CD4-positive, alpha-beta T cell treated with Interleukin-10 for 1 hour (primary cell): ENCODE measurements around the gene CLPSL2.

Experiments used
- DNase-seq: peaks from one replicate; pipeline ENCODE4 v3.0.0-alpha.2; 2020

CLPSL2 gene

DNA sequence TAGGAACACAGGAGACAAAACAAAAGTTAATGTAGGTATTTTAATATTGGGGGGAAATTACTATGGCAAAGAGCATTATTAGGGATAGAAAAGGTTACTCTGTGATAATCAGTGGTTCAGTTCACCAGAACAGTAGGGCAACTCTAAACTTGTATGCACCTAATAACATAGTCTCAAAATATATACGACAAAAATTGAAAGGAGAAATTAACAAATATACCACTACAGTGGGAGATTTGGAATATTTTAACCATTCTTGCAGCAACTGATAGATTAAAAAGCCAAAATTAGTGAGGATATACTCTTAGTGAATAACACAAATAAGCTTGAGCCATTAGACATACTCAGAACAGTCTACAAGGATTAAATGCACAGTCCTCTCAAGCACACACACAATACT lies 28.5 kb upstream of the CLPSL2 start:
- no peak for DNase-seq

DNA sequence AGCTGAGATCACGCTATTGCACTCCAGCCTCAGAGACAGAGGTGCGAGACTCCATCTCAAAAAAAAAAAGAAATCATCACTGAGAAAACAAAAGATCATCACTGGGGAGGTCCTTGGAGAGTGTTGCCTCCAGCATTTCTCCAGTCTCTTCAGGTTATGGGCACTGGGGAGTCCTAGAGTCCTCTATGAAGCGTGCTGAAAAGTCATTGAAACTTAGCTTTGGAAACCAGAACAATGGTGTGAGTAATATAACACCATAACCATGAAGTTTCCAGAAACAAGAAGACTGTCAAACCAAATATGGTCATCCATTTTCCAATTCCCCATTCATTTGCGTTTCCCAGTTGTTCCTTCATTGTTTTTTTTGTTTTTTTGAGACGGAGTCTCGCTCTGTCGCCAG lies 25.8 kb upstream of the CLPSL2 start:
- DNase-seq, result no peak

DNA sequence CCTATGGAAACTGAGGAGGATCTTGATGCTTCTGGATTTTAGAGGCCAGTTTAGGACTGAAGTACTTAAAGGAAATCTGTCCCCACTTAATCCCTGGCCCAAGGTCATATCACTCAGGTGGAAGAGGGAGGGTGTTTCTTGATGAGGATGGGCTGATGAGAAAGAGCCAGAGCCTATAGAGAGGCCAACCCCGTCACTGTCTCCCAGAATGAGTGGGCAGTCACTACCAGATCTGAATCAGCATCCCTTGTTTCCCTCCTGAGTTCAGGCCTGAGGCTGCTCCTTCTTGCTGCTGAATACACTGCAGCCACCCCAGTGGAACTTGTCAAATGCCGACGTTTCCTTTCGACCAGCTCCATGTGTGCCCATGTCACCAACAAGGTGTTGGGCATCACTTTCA lies 24.8 kb upstream of the CLPSL2 start:
- DNase-seq, result no peak

DNA sequence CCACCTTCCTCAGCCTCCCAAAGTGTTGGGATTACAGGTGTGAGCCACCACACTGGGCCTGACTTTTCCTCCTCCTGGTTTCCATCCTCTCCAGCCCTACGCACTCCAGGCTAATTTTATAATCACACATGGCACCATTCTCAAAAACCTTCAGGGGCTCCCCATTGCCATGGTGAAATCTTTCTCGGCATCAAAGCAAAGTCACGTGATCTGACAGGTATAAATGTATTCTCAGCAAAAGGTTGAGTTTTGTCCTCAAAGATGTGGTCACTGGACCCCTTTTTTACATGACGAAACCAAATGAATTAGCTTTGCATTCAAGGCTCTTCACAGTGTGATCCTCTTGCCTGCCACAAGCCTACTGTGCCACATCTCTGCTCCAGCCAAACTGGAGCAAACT lies 24.1 kb upstream of the CLPSL2 start:
- DNase-seq, result no peak

DNA sequence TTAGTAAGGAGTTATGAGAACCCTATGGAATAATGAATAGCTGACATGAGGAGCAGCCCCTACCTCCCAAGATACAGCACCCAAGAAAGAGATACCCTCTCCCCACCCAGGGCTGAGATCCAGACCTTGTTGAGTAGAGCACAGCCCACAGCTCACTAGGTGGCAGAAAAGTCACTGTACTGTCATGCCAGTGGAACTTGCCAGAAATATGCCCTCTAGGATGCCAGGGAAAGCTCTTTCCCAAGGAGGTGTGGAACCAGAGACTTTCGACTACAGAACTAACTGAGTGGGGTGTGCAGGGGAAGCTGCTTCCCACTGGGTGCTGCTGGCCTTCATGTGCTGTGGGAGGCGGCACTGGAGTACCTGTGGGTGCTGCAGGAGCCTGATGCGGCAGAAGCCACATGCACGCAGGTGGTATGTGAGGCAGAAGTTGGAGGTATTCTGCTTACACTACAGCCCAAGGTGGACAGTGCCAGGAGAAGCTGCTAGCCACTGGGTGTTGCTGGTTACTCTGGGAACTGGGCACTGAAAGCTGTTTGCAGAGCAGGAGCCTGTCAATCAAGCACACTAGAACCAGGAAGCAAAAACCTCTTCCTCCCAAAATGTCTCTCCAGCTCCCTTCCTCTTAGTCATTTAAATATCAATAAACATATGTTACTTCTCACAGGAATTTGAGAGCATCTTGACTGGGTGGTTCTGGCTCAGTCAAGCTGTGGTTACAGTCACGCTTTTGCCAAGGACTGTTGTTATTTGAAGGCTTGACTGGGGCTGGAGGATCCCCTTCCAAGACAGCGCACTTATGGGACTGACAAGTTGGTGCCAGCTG lies 21.7 kb upstream of the CLPSL2 start:
- no peak for DNase-seq

DNA sequence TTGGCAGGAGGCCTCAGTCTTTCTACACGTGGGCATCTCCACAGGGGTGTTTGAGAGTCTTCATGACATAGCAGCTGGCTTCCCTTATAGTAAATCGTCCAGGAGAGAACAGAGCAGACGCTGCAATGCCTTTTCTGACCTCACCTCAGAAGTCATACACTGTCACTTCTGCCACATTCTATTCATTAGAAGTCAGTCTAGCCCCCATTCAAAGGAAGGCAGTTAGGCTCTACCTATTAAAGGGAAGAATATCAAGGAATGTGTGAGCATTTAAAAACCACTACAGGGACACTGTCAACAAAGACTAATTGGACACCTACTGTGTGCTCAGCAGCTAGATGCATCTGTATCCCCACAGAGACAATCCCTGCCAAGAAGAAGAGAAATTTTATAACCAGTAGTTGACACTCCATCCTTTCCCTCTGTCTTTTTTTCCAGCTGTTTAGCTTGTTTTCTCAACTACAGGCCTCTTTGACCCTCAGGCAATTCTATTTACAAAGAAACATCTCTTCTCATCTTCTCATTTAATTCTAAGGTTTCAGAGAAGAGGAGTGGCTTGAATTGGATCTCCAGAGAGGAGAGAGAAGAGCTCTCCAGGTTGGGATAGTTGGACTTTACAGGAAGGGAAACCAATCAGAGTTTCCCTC lies 21.0 kb upstream of the CLPSL2 start:
- DNase-seq, result no peak

DNA sequence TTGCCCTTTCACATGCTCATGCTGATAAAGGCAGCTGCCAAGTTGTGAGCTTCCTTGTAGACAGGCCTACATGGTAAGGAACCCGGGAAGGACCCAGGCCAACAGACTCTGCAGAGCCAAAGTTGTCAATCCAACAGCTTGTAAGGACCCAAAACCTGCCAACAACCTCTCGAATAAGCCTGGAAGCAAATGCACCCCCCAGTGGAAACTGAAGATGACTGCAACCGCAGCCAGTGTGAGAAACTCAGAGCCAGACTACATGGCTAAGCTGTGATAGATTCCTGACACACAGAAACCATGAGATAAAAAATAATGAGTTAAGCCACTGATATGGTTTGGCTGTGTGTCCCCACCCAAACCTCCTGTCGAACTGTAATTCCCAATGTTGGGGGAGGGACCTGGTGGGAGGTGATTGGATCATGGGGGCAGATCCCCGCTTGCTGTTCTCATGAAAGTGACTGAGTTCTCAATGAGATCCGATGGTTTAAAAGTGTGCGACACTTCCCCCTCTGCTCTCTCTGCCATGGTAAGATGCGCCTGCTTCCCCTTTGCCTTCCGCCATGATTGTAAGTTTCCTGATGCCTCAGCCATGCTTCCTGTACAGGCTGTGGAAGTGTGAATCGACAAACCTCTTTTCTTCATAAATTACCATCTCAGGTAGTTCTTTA lies 18.8 kb upstream of the CLPSL2 start:
- DNase-seq, result no peak

DNA sequence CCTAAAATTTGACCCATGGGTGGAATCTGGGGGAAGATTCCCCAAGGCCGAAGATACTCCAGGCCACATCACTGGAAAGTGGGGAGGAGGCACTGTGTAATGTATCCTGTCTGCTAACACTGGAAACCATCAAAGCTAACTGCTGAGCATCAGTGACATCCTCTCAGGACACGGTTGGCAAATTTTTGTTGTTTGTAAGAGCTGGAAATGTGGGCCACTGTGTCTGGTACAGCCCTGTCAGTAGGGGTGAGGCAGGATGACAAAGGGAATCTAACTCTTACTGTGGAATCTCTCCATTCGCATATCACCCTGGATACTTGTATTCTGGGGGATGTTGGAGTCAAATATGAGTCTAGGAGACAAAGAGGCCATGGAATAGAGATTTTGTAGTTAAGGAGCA lies 17.0 kb upstream of the CLPSL2 start:
- no peak for DNase-seq

DNA sequence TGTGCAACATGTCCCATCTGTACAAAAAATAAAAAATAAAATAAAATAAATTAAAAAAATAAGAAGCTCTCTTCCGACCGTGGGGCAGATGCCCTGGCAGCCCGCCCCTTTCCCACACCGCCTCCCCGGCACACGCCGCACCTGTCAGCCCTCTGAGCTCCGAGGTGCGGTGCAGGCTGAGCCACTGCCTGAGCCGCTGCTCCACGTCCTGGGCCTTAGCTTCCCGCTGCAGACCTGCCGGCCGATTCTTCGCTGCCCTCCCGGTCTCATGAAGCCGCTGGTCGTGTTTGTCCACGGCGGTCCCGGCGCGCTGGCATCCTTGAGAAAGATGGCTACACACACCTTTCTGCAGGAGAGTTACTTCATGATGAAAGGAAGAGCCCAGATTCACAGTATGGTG lies 10.7 kb upstream of the CLPSL2 start:
- no peak for DNase-seq

DNA sequence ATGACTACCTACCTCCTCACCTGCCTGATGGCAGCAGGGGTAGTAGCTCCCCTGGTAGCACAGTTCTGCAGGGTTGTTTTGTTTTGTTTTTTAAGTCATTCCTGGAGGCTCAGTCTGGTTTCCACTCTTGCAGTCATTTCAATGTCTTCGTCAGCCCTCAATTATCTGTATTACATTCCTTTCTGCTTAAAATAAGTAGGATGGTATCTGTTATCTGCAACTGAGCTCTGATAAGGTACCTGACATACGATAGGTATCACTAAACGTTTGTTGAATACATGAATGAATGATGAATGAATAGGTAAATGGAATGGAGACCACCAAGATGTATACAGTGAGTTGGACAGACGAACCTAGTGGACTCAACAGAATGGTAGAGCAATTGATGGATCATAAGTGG lies 7.2 kb upstream of the CLPSL2 start:
- no peak for DNase-seq

DNA sequence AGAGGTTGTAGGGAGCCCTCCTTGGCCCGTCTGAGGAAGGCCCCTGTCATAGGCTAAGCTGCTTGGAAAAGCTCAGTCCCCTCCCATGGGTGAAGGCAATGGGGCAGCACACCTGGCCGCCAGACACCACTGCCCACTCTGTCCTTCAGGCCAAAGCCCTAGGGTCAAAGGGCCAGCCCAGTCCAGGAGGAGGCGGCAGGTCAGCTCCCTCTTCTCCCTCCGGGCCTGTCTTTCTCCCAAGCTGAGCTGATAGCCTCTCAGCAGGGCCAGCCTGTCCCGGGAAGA lies 5.1 kb upstream of the CLPSL2 start:
- DNase-seq, result no peak

DNA sequence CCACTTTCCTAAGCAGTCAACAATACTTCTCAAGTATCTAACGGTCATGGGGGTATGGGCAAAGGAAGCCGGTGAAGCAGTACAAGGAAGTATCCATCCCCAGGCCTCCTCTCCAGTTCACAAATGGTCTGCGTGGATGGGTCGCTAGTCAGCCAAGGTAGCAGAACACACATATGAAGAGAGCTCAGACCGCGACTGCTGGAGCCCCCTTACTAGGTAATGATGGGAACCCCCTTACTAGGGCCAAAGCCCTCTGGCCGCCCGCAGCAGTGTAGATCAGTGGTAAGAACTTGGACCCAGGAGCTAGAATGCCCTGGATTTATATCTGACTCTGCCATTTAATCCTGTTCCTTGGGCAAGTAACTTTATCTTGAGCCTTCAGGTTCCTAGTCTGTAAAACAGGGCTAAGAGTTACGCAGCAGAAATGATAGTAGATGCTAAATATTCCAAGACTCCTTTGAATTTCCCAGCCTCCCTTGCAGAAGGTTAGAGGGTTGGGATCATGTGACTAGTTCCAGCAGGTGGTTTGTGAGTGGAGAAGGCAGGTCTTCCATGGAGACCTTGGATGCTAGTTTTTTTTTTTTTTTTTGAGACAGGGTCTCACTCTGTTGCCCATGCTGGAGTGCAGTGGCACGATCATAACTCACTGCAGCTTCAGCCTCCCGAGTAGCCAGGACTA lies 2.1 kb upstream of the CLPSL2 start:
- no peak for DNase-seq

DNA sequence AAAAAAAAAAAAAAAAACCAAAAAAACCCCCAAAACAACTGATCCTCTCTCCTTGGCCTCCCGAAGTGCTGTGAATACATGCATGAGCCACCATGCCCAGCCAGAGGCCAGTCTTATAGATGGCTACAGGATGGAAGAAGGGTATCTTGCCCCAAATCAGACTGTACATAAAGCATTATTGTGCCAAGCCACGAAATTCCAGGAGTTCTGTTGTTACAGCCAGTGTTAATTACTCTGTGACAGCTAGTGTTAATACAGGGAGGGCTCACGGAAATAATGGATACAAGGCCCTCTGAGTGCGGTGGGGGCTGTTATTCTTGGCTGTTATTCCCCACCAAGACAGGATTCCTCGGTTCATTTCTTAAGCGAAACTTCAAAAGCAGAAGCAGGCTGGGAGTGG lies 1.4 kb upstream of the CLPSL2 start:
- no peak for DNase-seq

DNA sequence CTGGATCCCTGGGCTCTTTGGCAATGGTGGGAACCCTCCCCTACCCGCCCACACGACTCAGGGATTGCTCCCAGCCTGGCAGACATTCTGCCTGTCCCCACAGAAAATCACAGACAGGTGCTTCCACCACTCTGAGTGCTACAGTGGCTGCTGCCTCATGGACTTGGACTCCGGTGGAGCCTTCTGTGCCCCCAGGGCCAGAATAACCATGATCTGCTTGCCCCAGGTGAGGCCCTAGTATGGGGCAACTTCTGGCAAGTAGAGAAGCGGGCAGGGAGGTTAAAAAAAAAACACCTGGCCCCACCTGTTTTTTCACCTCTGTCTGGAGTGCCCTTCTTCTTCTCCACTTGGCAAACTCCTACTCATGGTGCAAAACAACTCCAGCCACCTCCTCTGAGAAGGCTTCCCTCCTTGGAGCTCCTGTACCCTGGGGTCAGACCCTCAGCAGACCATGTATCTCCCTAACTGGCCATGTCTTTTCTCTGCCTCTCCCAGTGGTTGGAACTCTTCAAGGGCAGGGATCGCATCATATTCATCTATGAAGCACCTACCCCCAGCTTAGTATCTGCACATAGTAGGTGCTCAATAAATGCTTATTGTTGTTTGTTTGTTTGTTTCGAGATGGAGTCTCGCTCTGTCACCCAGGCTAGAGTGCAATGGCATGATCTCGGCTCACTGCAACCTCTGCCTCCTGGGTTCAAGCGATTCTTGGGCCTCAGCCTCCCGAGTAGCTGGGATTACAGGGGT lies 1.1 kb downstream of the CLPSL2 start:
- DNase-seq, result no peak

DNA sequence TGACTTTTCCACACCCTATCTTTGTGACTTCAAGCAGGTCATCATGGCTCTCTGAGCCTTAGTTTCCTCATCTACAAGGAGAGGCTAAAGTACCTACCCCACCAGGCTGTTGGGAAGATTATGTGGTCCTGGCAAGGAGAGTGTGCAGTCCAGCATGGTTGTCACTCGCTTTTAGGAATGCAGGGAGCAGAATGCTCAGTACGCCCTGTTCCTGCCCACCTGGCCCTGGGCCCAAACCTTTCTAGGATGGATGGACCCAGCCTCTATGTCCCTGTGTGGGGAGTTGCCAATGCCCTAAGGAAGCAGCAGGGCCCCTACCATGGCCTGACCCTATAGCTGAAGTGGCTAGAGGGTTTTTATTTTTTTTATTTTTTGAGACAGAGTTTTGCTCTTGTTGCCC lies 2.0 kb downstream of the CLPSL2 start:
- DNase-seq, result no peak

DNA sequence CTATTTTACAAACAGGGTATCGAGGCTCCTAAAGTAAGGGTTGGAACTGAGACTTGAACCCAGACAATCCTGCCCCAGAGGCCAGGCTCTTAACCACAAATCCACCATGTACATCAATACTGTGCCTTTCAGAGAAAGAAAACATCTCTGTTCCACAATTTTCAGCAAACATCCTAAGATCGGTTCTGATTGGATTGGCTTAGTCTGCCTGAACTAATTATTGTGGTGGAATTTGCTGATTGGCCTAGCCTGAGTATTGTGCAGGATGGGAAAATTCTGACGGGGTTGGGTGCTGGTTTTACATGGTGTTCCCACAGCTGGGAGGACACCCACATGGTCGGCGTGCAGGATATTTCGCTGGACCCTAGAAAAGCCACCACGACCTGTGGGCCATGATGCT lies 4.3 kb downstream of the CLPSL2 start, which contains the start of gene CLPSL1:
Gene CLPSL1 (plus strand): TSS at position 301 of the 400 bp plus-strand sequence. CDS start 92 bp downstream, at position 393.
- no peak for DNase-seq

DNA sequence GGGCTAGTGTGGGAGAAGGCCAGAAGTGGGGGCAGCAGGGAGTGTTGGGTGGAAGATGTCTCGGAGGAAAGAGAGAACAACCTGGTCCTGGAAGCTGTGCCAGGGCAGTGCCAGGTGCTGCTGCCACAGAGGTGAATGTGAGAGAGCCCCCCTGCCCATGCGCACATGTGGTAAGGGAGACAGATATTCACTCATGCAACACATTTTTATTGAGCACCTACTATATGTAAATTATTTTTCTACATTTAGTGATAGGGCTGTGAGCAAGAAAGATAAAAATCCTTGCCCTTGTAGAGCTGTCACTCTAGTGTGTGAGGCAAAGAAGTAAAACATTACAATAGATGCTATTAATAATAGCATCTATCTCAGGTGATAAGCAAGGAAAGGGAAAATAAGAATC lies 4.9 kb downstream of the CLPSL2 start:
- DNase-seq, result no peak

DNA sequence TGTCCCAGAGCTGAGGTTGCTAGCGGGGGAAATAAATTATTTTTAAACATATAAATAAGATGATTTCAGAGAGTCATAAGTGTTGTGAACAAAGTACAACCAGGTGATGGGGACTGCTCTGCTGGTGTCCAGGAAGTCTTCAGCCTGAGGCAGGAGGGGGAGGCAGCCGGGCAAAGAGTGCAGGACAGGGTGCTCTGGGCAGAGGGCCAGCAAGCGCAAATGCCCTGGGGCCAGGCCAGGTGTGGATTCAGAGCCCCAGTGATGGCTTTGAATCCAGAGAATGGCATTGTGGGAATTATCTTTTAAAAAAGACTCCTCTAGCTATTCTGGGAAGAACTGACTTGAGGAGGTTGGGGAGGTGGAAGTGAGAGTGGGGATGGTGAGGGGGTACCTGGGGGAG lies 6.0 kb downstream of the CLPSL2 start:
- no peak for DNase-seq

DNA sequence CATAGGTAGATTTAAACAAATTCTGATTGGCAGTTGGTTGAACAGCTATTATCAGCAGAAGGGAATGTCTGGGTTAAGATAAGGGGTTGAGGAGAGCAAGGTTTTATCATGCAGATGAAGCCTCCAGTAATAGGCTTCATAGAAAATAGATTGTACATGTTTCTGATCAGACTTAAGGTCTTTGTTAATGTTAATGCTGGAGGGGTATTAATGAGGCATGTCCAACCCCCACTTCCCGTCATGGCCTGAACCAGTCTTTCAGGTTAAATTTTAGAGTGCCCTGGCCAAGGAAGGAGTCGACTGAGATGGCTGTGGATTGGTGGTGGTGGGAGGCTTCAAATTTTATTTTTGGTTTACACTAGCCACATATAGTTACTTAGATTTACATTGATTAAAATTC lies 7.8 kb downstream of the CLPSL2 start:
- DNase-seq, result no peak

DNA sequence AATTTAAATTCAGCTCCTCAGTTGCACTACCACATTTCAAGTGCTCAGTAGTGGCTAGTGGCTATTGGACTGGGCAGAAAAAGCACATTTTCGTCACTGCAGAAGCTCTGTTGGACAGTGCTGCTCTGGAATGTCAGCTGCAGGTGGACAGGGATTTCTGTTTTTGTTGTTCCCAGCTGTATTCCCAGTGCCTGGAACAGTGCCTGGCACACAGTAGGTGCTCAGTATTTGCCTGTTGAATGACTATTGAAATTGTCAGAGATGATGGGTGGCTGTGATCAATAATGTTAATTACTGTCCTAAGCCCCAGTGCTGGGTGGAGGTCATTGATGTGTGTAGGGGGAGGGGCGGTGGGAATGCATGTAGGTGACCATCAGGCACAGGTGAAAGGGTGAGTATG lies 9.9 kb downstream of the CLPSL2 start:
- DNase-seq, result no peak

DNA sequence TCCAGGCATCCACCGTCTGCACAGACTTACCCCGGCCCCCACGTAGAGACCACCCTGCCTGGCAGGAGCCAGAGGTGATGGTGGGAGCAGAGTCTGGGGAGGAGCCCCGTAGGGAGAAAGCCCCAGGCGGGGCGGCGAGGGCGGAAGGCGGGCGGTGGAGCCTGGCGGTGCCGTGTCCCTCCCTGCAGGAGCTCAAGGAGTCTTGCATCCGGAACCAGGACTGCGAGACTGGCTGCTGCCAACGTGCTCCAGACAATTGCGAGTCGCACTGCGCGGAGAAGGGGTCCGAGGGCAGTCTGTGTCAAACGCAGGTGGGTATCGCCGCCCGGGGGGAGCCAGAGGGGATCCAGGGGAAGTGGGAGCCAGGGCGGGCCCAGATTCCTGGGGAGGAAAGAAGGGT lies 10.4 kb downstream of the CLPSL2 start:
- DNase-seq, result no peak

DNA sequence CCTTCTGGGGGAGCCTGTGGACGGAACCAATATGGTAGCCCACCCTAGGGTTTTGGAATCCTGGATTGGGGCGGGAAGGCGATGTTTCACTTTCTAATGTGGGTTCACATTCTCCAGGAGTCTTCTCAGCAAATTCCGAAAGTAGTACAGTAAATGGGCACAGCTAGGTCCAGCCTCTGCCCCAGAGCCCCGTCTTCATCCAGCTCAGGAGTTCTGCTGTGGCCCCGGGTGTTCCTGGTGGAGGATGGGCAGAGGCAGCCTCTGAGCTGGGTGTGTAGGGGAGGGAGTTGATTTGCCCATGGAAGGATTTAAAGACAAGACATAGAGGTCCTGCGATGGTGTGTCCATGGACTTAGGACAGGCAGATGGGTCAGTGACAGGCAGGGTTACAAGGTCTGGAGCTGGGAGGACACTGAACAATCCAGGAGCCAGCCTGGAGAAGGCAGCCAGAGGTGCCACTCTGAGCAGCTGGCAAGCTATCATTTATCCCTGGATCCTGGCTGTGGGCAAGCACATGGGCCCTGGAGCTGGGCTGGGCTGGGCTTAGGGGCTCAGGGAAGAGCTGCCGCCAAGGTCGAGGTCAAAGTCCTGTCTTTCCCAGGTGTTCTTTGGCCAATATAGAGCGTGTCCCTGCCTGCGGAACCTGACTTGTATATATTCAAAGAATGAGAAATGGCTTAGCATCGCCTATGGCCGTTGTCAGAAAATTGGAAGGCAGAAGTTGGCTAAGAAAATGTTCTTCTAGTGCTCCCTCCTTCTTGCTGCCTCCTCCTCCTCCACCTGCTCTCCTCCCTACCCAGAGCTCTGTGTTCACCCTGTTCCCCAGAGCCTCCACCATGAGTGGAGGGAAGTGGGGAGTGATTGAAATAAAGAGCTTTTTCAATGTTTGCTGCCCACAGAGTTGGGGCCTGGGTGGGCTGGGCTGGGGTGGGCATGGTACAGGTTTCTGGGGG lies 11.1 kb downstream of the CLPSL2 start:
- no peak for DNase-seq
